GM18508 (cell line): Measurements from ENCODE around the gene DHRS13.
"Not testable (repeated sequence)": the region's sequence is repeated elsewhere in the genome, so short reads cannot be mapped to it uniquely, and the experiment has no call there.

ENCODE experiments used
- ATAC-seq: cut with Tn5 transposase; IDR thresholded peaks from one replicate; pipeline ENCODE4 v1.9.1; 2021; ENCODE audit warnings: moderate number of reproducible peaks; ENCODE audit not compliant: insufficient read depth, unreplicated experiment

The DHRS13 gene

DNA sequence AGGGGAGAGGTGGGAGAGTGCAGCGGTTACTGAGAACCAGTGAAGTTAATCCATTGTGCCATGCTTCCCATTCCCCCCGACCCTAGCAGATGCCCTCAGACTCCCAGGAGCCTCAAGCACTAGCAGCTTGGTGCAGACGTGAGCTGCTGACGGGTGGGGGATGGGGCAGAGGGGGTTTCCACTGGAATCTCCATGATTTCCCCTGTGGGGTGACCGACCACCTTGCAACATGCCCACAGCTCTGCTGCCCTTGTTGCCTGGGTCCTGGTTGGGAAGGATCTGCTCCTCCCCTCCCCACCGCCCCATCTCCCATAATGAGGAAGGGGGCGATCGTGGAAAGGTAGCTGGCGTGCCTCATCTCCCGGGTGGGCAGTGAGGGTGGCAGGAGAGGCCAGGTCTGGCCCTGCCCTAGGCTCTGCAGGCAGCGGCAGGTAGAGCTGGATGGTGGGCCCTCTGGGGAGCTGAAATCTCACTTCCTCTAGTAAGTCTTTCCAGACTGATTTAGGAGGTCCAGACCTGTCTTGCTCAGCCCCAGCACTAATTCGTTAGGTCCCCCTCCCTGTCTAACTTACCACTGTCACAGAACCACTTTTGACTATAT lies 14.9 kb downstream of the DHRS13 start:
- ATAC-seq: no peak

DNA sequence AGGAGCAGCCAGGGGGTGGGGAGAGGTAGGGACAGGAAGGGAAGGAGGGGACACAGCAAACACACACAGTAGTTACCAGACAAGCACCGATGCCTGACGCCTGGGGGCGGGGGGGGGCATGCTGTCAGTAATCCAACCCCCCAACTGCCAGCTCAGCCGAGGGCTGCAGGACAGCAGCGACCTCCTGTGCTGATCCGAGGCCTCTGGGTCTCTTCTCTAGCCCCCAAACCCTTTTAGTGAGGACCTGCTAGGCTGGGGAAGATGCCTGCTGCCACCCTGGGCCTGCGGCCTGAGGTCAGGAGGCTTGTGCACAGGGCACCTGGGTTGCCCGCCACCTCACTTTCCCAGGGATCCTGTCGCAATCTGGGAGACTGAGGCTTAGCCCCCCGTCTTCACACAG lies 16.9 kb downstream of the DHRS13 start:
- ATAC-seq: no peak

DNA sequence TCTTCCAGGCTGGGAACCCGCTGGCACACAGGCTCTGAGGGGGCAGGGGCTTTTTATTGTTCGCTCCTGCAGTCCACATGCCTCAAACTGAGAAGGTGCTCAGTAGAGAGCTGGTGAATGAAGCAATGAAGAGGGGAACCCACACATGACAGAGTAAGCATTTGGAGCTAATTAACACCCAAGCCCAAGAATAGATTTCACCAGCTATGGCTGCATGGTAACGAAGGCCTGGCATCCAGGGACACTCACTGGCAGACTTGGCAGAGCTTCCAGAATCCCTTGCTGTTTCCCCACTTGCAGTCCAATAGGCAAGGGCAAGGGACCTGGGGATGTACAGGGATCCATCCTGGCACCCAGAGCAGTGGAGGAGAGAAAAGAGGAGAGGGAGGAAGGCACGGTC lies 17.5 kb downstream of the DHRS13 start:
- no peak for ATAC-seq

DNA sequence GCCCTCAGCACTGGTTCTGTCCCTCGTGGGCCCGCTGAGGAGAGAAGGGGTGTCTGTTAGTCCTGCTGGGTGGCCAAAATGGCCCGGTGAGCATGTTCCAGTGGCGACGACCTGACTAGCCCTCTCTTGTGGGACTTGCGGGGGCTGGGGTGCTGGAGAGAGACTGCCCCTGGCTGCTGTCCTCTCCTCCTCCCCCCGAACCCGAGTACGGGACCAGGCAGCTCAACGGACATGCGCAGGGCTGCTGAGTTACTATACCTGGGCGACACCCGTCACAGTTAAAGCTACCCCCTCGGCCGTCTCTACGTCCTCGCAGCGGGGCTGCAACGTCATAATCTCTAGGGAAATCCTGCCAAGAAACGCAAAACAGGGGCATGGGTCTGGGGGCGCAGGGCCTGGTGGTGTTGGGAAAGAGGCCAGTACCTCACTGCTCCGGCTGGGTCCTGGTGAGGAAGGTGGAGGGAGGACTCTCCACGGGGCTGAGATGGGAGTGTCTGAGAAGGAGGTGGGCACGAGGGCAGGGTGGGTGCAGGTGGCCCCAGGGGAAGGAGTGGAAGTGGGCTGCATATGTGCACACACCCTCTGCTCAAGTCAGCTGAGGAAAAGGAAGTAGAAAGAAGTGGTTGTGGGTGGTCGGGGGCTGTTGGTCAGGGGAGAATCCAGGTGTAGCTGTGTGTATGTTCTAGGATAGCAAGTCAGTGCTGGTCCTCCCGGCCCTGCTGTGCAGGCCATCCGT lies 18.7 kb downstream of the DHRS13 start:
- ATAC-seq: no peak

DNA sequence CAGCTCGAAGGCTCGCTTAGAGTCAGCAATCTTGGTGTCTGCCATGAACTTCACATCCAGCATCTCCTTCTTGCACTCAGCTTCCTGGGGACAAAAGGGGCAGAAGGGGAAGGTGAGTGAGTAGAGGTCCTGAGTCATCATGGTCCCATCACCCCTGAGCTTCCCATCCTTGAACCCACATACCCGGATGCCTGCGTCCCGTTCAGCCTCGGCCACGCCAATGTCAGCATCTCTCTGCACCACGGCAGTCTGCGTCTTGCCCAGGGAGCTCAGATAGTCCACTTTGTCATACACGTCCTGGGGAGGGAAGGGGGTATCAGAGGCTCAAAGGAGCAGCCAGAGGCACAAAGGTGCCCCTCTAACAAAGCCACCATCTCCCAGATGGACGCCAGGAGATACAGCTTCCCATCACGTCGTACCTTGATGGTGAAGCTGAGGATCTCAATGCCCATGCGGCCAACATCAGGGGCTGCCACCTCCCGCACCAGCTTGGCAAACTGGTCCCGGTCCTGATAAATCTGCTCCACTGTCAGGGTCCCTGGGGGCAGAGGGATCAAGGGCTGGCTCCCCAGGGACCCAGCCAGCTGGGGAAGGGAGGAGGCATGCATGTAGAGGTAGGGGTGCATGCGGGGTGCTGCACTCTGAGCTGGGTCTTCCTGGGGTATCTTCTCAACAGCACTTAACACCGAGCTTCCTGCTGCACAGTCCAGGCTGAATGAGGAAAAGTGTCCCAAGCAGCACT lies 20.6 kb downstream of the DHRS13 start:
- no peak for ATAC-seq

DNA sequence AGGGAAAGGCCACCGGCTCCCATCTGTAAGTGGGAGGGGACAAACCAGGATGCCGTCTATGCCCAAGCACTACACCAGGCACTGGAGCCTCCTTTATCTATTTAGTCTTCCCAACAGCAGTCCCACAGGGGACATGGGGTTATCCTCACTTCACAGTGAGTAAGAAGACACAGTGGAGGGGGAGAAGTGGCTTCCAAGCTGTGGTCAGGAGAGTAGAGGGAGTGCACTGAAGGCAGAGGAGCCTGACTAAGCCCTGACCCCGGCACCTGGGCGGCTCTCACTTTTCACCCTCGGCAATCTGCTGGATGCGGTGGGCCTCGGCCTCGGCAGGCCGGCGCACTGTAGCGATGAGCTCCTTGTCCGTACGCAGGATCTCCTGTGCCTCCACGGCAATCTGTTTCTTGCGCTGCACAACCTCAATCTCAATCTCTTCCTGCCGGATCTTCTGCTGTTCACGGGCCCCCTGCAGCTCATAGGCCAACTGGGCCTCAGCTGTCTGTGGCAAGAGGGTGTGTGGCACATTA lies 21.3 kb downstream of the DHRS13 start:
- no peak for ATAC-seq

DNA sequence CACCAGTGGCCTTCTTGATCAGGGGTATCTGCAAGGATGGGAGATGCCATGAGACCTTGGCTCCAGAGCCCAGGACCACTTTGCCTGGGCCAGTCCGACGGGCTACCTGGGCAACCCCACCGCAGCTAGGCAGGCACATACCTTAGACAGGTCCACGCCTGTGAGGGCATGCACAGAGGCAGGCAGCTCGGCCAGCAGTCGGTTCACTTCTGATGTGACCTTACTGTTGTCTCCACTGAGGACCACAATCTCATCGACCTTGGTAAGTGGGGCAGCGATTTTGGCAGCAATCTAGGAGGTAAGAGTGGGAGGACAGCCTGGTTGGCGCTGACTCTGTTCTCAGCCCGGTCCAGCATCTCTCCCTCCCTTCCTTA lies 22.3 kb downstream of the DHRS13 start:
- ATAC-seq: no peak

DNA sequence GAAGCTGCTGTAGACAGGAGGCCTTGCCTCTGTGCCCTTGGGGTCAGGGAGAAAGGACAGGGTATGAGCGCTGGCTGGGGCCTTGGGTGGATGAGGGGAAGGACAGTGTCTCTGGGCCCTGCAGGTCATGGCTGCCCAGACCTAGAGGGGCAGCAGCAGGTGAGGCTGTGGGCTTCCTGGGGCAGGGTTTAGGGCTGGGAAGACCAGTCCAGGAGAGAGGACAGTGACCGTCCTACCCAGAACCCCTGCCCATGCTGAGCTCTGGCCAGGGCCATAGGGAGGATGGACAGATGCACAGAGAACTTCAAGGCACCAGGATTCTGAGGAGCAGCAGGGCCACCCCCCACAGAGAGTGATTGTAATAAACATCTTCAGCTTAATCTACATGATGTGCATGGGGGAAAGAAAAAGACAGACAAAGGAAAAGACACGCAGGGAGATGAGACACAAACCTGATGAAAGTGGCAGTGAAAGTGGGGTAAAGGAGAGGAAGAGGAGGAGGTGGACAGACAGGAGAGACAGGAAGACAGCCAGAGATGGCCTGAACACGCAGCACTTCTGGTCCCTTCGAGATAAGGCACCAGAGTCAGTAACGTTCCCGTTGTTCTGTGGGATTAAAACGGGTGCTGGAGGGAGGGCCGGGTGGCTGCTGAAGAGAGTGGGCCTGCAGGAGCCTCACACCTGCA lies 22.9 kb downstream of the DHRS13 start:
- ATAC-seq: no peak

DNA sequence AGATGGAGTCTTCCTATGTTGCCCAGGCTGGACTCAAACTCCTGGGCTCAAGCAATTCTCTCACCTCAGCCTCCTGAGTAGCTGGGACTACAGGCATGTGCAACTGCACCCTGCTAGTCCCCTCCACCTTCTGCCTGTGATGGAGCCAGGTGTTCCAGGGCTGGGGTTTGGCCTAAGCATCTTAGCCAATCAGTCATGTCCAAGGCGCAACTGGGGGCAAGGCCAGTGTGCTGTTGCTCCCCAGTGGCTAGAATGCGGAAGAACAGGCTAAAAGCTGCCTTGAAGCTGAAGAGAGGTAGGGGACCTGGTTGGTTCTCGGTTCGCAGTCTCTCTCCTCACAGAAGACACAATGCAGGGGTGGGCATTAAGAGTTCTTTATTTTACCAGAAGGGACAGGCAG lies 23.9 kb downstream of the DHRS13 start:
- no peak for ATAC-seq

DNA sequence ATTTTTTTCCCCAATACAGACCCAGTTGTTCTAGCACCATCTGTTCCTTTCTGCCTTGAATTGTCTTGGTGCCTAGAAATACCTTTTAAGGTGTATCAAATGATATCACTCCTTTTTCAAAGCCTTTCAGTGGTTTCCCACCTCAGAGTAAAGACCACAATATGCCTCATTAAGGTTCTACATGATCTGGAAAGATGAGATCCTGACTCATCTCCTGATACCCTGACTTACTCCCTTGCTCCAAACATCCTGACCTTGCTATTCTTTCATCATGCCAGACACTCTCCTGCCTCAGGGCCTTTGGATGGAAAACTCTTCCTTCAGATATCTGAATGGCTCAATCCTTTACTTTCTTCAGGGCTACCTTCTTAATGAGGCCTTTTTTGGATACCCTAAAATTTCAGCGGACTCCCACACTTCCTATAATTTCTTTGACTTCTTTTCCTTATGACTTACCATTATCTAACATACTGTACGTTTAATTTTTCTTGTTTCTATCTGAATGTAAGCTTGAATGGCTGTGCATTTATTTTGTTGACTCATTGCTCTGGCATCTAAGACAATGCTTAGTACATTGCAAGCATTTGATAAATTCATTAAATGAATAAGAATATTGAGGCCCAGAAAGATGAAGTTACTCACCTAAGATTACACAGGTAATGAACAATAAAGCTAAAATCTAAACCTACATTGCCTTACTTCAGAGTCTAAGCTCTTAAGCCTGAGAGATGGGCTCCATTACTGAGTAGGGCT lies 24.5 kb downstream of the DHRS13 start:
- ATAC-seq: no peak

DNA sequence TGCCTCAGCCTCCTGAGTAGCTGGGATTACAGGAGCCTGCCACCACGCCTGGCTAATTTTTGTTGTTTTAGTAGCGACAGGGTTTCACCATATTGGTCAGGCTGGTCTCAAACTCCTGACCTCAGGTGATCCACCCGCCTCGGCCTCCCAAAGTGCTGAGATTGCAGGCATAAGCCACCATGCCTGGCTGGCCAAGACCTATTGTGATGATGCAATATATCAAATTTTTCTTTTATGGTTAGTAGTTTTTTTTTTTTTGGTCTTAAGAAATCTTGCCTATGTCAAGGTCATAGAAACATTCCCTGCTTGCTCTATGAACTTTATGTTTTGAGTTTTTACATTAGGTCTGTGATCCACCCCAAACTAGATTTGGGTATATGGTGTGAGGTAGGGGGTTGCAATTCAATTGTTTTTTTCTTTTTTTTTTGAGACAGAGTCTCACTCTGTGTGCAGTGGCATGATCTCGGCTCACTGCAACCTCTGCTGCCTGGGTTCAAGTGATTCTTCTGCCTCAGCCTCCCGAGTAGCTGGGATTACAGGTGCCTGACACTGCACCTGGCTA lies 25.6 kb downstream of the DHRS13 start:
- ATAC-seq: not testable (repeated sequence)

DNA sequence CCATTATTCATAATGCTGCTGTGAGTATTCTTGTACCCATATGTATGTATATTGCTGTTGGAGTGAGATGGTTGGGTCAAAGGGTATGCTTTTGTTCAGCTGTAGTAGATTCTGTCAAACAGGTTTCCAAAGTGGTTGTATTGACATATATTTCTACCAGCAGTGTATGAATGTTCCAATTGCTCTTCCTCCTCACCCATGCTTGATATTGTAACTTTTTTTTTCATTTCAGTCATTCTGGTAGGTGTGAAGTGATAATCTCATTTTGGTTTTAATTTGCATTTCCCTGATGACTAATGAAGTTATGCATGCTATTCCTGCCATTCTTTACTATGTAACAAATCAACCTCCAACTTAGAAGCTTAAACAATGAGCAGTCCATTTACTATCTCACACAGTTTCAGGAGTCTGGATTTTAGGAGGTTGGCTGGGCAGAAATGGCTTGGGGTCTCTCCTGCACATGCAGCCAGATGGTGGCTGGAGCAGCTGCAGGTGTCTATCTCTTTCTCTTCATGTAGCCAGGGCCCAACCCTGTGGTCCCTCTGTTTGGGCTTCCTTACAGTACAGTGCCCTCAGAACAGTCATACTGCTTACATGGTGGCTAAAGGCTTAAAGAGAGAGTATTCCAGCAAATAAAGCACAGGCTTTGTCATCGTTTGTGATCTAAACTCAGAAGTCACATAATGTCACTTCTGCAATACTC lies 26.9 kb downstream of the DHRS13 start:
- ATAC-seq: no peak

DNA sequence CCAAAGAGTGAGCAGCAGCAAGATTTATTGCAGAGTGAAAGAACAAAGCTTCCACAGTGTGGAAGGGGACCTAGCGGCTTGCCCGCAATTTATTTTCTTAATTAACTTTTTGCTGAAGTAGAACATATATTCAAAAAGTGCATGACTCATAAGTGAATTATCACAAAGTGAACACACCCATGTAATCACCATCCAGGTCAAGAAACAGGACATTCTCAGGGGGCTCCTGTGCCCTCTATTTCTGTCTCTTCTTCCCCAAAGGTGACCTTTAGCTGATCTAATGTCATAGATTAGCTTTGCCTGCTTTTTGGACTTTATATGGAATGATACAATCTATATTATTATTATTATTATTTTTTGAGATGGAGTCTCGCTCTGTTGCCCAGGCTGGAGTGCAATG lies 28.1 kb downstream of the DHRS13 start:
- ATAC-seq: no peak

DNA sequence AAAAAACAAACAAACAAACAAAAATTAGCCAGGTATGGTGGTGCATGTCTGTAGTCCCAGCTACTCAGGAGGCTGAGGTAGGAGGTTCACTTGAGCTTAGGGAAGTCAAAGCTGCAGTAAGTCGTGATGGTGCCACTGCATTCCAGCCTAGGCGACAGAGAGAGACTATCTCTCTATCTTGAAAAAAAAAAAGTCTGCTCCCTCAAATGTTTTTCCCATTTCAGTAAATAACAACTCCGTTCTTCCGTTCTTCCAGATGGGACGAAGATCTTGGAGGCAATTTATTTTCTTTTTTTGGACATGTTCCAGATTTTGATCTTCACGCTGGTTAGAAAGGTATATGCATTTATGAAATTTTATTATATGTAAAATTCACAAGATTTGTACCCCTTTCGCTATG lies 29.0 kb downstream of the DHRS13 start:
- no peak for ATAC-seq

DNA sequence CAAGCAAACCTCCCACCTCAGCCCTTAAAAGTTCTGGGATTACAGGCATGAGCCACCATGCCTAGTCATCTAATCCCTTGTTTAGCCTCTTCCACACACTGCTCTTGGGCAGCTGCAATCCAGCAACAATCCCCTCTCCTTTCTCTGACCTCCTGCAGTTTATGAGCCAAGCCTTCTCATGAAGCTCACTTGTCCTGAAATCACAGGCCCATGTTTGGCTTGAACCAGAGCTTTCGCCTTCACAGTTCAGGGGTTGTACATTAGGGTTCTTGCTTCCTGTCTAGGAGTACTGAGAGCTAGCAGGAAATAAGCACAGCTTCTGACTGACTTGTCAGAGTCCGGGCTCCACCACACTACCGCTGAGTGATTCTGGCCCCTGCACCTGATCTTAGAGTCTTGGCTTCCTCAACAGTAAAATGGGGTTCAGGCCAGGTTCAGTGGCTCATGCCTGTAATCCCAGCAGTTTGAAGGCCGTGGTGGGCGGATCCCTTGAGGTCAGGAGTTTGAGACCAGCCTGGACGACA lies 31.8 kb downstream of the DHRS13 start:
- peak; percentile 61 for ATAC-seq

DNA sequence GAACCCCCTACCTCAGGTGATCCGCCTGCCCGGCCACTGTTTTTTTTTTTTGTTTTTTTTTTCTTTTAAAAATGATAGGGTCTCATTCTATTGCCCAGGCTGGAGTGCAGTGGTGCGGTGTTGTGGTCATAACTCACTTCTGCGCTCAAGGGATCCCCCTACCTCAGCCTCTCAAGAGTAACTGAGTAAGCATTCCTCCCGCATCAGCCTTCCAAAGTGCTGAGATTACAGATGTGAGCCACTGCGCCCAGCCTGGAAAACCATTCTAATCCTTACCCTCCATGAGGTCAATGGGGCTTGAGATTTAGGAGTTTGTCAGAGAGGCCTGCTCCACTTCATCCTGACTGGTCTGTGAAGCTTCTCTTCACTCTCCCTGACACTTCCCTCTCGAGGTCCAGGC lies 35.6 kb downstream of the DHRS13 start:
- ATAC-seq: no peak

DNA sequence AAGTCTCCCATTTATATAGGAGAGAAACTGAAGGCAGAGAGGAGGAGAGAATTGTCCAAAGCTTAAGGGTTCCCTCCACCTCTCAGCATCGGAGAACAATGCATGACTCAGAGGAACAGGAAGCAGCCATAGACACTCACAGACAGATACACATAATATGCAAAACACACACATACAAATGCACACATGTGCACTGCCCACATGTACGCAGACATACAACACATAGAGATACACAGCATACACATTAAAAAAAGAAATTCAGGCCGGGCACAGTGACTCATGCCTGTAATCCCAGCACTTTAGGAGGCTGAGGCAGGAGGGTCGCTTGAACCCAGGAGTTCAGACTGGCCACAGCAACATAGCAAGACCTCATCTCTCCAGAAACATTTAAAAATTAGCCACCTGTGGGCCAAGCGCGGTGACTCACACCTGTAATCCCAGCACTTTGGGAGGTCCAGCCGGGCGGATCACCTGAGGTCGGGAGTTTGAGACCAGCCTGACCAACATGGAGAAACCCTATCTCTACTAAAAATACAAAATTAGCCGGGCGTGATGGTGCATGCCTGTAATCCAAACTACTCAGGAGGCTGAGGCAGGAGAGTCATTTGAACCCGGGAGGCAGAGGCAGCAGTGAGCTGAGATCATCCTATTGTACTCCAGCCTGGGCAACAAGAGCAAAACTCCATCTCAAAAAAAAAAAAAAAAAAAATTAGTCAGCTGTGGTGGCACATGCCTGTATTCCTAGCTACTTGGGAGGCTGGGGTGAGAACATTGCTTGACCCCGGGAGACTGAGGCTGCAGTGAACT lies 36.7 kb downstream of the DHRS13 start:
- no peak for ATAC-seq
